Measurements from ENCODE around the gene RNH1.

The RNH1 gene

DNA sequence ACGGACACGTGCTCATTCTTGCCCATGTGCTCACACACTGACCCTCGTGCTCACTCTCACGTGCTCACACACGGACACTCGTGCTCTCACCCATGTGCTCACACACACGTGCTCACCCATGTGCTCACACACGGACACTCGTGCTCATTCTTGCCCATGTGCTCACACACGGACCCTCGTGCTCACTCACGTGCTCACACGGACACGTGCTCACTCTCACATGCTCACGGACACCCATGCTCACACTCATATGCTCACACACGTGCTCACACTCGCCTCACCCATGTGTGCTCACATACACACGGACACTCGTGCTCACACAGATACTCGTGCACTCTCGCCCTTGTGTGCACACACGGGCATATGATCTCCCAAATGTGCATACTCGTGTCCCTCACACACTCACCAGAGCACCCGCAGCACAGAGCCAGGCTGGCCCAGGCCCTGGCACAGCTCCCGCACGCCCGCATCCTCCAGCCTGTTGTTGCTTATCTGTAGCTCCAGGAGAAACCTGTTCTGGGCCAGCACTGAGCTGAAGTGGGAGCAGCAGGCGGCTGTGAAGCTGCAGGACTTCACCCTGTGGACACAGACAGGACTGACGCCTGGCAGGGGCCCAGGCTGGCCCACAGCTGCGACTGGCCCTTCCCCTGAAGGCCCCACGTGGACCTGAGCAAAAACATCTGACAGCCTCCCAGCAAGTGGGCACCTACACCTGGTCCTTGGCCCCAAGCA lies 9.3 kb downstream of the RNH1 start:
- peak; percentile 54 for DNase-seq

DNA sequence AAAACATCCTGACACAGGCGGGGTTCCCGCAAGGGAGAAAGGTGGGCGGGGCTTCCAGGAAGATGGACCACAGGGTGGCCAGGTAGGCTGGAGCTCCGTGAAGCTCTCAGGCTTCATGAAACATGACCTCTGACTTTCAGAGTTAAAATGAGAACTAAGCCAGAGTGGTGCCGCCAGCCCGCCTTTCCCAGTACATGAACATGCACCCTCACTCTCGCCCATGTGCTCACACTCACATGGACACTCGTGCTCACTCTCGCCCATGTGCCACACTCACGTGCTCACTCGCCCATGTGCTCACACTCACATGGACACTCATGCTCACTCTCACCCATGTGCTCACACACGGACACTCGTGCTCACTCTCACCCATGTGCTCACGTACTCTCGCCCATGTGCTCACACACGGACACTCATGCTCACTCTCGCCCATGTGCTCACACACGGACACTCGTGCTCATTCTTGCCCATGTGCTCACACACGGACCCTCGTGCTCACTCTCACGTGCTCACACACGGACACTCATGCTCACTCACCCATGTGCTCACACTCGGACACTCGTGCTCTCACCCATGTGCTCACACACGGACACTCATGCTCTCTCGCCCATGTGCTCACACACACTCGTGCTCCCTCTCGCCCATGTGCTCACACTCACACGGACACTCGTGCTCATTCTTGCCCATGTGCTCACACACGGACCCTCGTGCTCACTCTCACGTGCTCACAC lies 10.0 kb downstream of the RNH1 start:
- no peak for DNase-seq

DNA sequence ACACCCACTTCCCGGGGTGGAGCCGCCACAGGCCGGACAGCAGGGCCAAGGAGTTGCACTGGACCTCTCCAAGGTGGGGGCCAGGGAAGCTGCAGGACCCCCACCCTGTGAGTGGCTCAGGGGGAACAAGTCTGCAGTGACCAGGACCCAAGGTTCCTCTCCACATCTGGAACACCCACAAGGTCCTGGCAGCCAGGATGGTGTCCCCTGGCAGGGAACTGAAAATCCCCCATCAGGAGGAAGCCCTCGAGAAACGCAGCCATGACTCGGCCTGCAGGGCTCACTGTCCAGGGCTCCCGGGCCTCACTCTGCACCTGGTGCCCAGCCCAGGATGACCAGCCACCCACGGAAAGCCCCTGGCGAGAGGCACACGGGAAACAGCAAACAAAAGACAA lies 11.5 kb downstream of the RNH1 start:
- no peak for DNase-seq

DNA sequence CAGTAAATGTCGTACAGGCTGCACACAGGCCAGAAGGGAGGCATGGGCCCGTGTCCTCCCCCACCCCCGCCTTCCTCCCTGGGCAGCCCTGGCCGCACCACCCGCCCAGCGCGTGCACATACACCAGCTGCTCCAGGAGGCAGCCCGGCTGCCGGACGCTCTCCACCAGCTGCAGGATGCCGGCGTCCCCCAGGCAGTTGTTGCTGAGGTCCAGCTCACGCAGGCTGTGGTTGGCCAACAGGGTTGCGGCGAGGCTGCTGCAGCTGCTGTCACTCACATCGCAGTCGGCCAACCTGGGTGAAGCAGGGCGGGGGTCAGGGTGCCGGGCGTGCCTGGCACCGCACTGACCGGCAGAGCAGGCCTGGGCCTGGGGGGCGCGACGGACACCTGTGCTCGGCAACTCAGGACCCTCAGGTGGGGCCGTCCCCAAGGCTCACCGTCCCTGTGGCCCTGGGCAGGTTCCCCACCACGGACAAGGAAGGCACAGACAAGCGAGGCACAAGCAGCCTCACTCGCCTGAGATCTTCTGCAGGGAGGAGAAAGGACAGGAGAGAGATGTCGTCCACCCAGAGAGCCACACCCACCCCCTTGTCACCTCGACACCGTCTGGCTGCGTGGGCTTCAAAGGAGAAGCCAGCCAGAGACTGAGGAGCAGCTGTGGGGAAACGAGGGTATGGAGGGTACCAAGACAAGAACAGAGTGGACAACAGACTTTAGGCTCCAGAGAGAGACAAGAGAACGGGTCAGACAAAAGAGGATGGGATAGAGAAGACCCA lies 12.1 kb downstream of the RNH1 start:
- DNase-seq, result no peak

DNA sequence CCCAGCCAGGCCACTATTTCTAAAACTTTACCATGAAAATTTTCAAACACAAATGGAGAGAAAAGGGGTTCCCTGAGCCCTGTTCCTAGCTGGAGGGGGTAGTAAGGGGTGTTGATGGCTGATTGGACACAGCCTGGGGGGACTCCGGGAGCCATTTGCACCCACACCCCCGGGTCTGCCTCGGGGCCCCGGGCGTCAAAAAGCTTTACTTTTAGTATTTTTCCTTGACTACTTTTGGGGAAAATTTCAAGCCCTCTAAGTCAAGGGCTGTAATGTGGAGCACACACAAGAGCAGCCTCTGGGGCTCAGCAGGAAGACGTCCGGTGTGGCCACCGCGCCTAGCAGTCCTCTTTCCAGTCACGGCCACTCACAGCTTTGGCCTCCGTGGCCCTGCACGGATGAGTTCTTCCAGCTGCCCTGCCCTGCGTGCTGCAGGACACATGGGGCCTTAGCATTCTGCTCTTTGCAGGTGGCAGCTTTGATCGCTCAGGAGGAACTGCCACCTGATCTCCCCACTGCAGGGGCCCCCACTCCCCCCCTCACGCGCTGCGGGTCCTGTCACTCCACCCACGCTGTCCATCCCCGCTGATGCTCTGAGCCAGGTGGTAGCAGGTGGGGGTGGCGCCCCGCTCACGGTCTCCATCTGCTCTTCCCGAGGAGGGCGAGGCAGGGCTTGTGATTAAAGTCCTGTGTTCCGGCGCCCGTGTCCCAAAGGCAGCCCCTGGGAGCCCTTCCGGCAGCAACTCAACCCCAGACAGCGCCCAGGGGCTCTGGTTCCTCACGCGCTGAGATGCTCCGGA lies 14.4 kb downstream of the RNH1 start:
- no peak for DNase-seq

DNA sequence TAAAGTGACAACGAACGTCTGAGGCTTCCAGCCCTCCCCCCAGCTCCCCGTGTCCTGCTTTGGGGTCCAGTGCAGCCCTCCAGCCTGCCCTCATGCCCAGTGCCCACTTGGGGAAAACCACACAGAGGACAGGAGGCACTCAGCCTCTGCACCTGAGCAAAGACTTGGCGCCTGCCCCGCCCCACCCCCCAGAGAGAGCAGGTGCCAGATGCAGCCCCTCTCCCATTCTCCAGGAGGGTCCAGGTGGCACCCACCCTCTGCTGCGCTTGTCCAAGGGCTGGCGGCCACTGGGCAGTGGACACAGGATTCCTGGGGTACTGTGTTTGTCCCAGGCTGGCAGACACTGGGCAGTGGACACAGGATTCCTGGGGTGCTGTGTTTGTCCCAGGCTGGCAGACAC lies 15.7 kb downstream of the RNH1 start:
- DNase-seq, result no peak

DNA sequence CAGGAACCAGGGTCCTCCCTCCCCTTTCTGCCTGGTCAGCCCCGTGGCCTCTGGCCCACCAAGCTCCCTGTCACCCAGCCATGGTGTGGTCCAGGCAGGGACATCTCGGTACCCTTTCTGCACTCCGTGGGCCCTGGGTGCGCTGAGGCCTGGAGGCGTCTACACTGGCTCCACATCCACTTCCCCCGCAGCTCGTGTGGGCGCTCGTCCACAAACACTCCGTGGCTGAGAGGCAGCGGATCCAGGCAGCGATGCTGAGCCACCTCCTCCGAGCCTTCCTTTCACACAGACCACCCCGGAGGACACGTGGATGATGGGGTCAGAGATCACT lies 16.1 kb downstream of the RNH1 start:
- no peak for DNase-seq

DNA sequence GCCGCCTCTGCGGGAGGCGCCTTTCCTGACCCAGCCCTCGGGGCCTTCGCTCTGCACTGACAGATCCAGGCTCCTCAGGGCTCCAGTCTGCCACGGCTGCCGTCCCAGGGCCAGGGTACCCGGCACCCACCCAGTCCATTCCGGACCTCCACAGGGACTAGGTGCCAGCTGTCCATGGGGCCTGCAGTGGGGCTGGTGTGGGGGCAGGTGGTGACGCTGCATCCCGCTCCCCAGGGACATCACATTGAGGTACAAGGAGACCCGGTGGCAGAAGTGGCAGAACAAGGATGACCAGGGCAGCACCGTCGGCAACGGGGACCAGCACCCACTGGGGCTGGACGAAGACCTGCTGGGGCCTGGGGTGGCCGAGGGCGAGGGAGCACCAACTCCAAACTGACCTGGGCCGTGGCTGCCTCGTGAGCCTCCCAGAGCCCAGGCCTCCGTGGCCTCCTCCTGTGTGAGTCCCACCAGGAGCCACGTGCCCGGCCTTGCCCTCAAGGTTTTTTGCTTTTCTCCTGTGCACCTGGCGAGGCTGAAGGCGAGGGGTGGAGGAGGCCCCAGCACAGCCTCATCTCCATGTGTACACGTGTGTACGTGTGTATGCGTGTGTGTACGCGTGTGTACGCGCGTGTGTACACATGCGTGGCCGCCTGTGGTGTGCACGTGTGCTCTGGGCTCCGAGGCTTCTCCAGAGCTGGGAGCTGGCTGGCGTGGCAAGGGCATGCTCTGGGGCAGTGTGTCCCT lies 16.7 kb downstream of the RNH1 start:
- DNase-seq, result no peak

DNA sequence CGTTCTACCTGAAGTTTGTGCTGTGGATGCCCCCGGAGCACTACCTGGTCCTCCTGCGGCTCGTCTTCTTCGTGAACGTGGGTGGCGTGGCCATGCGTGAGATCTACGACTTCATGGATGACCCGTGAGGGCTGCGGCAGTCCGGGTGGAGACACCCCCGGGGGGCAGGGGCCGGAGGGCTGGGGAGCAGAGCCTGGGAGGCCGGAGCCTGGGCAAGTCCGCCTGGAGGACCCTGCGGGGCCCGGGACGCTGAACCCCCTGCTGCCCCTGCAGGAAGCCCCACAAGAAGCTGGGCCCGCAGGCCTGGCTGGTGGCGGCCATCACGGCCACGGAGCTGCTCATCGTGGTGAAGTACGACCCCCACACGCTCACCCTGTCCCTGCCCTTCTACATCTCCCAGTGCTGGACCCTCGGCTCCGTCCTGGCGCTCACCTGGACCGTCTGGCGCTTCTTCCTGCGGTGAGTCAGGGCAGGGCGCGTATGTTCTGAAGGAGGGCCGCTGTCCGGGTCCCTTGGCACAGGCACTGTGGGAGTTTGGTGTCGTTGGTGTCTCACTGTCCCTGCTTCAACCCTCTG lies 17.3 kb downstream of the RNH1 start:
- no peak for DNase-seq

DNA sequence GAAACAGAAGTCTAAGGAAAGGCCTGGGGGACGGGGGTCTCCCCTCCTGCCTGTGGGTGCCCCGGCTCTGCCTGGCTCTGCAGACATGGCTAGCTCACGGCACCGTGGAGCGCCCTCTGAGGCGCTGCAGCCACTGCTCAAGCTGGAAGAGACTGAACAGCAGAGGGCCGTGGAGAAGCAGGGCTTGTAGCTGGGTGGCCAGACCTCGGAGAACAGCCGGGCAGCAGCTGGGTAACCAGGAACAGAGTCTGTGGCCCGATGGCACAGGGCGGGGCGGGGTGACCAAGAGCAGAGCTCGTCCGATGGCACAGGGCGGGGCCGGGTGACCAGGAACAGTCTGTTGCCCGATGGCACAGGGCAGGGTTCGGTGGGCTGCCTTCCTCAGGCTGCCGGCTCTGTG lies 18.1 kb downstream of the RNH1 start:
- no peak for DNase-seq

DNA sequence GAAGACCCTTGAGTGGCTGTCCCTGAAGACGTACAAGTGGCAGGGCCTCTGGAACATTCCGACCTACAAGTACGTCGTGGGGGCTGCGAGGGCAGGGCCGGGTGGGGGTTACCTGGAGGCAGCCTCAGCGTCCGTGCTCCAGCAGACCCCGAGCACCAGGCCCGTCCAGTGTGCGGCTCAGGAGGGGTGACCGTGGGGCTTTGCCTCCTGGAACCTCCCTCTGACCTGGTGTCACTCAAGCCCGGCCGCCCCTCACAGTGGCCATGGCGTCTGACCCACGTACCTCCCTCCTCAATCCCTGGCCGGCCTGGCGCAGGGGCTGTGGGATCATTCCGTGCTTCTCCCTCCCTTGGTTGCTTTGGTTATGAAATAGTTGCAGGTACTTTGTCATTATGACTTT lies 18.5 kb downstream of the RNH1 start:
- no peak for DNase-seq

DNA sequence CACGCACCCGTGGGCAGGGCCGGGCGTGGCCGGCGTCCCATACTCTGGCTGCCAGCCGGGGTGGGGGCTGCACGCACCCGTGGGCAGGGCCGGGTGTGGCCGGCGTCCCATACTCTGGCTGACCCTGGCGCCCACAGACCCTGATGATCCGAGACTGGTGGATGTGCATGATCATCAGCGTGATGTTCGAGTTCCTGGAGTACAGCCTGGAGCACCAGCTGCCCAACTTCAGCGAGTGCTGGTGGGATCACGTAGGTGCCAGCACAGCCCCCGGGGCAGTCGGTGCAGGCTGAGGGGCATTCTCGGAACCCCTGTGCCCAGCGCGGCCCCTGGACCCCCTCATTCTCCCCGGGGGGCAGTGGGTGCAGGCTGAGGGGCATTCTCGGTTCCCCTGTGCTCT lies 19.0 kb downstream of the RNH1 start:
- DNase-seq, result no peak

DNA sequence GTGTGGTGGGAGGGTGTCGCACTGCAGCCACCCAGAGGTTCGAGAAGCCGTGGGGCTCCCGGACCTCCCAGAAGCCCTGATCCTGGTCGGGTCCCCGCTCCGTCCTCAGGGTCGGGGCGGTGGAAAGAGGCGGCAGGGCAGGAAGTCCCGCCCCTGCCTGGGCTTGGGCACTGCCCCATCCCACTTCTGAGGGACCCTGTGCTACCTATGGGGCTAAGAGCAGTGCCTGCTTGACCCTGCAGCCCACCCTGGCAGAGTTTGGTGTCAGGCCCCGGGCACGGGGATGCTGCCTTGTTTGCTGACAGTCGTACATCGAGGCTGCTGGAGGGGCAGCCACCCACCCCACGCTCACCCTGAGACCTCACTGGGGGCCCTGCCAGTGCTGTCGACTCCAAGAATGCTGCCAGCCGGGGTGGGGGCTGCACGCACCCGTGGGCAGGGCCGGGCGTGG lies 19.4 kb downstream of the RNH1 start:
- DNase-seq, result no peak

DNA sequence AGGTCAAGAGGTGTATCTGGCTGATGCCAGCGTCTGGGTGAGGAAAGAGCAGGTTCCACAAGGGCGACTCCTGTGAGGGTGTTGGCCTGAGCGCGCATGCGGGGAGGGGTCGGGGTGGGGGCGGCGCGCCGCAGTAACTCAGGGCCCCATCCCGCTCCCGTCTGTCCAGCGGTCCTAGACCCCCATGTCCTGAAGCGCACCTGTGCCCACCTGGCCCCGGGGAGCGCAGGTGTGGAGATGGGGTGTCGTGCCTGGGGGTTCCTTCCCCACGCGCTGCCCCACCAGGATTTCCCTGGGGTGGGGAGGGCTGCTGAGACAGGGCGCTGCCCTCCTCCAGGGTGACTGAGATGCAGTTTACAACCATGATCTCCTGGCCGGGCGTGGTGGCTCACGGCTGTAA lies 20.9 kb downstream of the RNH1 start:
- no peak for DNase-seq

DNA sequence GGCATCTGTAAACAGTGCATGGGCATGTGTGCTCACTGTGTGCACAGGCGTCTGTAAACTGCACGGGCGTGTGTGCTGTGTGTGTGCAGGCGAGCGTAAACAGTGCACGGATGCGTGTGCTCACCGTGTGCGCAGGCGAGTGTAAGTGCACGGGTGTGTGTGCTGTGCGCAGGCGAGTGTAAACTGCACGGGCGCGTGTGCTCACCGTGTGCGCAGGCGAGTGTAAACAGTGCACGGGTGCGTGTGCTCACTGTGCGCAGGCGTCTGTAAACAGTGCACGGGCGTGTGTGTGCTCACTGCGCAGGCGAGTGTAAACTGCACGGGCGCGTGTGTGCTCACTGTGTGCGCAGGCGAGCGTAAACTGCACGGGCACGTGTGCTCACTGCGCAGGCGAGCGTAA lies 22.4 kb downstream of the RNH1 start:
- no peak for DNase-seq

DNA sequence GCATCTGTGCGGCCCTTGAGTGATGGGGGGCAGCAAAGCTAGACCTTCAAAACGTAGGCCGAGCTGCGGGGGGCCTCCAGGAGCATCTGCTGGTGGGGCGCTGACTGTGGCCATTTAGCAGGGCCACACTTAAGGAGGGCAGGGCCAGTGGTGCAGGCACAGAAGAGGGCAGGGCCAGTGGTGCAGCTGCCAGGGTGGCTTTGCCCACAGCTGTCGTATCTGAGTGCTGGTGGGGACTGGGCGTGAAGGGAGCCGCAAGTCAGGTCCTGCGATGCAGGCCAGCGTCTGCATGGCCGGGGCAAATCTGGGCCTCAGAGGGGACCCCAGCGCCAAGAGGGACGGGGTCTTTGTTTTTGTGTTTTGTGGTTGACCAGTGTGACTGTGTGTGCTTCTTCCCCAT lies 27.7 kb downstream of the RNH1 start:
- no peak for DNase-seq

DNA sequence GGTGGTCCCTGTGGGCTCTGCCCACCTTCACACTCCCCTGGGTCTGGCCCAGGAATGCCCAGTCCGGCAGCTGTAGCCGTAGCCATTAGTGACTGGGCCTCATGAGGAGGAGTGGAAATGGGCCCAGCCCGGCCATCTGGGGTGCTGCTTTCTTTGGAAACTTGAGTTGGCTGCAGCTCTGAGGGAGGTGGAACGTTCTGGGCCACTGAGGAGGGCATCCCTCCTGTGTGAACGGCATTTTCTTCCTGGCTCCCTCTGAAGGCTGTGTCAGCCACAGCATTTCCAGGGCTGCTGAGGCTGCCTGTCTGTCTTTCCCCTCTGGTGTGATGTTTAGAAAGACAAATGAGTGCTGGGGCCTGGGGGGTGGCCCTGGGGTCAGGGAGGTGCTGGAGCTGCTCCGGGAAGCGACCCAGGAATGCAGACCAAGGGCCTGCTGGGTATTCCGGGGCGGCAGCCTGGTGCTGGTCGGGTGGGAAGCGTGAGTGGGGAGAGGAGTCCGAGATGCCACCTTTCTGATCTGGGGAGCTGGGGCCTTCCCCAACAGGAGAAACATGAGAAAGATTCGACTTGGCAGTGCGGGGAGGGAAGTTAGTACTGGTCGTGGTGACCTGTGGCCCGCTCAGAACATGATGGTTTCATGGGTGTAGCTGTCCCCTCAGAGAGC lies 29.9 kb downstream of the RNH1 start:
- no peak for DNase-seq

DNA sequence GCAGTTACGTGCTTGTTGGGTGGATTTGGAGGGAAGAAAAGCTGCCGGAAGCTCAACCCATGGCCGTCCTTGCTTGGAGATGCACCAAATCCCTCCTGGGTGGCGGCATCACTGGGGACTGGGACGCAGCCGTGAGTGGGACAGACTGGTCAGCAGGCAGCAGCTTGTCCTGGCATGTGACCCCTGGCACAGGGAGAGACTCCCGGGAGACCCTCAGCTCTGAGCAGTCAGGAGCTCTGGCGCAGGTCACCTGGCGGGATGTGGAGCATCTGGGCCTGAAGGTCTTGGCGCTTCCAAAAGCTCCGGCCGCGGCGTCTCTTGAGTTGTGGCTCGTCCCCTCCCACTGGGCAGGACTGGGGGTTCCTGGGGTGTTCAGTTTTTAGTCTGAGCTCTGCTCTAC lies 30.6 kb downstream of the RNH1 start:
- DNase-seq, result no peak

DNA sequence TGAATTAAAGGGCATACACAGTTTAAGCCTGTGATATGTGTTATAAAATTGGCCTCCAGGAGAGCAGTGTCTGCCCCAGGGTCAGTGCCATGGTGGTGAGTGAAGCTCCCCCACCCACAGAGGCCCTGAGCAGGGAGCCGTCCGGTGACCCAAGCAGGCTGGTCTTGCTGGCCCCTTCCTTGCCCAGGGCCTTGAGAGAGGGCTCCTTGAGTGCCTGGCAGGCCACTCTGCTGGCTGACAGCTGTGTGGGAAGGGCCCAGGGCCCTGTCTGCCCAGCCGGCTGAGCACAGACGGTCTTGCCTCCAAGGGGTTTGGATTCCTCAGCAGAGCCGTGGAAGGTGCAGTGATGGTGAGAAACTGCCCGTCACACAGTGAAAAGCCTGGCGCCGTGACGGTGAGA lies 31.1 kb downstream of the RNH1 start:
- DNase-seq, result no peak

DNA sequence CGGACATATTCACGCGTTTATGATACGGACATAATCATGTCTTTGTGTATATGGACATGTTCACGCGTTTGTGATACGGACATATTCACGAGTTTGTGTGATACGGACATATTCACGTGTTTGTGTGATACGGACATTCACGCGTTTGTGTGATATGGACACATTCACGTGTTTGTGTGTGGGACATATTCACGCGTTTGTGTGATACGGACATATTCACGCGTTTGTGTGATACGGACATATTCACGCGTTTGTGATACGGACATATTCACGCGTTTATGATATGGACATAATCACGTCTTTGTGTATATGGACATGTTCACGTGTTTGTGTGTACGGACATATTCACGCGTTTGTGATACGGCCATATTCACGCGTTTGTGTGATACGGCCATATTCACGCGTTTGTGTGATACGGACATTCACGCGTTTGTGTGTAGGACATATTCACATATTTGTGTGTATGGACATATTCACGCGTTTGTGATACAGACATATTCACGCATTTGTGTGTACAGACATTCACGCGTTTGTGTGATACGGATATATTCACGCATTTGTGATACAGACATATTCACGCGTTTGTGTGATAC lies 32.0 kb downstream of the RNH1 start:
- DNase-seq, result no peak

Measured in hematopoietic multipotent progenitor cell treated with erythropoietin and hydrocortisone succinate and interleukin-3 and kit ligand, for 8 days (in vitro differentiated cells).